GM19025 (cell line): ENCODE measurements around the gene ATP6V1G1.

Experiments
- ATAC-seq: cut with Tn5 transposase; IDR thresholded peaks from one replicate; pipeline ENCODE4 v1.9.1; 2021; ENCODE audit warnings: mild to moderate bottlenecking, low read depth, moderate library complexity; ENCODE audit not compliant: unreplicated experiment

ATP6V1G1 gene

DNA sequence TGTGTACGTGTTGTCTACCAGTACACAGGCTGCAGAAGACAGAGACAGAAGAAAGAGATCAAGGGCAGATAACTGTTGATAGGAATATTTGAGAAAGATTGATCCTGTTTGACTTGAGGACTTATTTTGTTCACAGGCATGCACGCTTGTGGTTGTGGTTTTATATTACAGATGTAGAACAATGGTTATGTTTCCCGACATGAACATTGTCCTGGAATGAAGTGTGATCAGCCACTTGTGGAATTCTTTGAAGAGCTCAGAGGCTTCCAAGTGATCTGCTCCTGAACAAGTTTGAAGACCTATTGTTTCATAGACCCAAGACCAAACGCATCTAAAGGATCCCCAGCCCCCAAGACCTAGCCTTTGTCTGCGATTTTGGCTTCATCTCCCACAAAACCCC is 56.3 kb downstream of the ATP6V1G1 start:
- no peak for ATAC-seq
